NCI-H524 treated with DMSO at 0.1 percent for 48 hours (cell line): ENCODE data around the gene APOBEC2.

Experiments used
- DNase-seq: peaks from one replicate; lab custom pipeline; 2025; lab: John Stamatoyannopoulos, UW

The APOBEC2 gene

GRCh38 chr6:41088451-41088850, 35.4 kb downstream of the APOBEC2 start:
- no peak for DNase-seq

GRCh38 chr6:41090841-41091761, 38.1 kb downstream of the APOBEC2 start:
- no peak for DNase-seq

GRCh38 chr6:41092421-41093140, 39.6 kb downstream of the APOBEC2 start:
- no peak for DNase-seq

DNA sequence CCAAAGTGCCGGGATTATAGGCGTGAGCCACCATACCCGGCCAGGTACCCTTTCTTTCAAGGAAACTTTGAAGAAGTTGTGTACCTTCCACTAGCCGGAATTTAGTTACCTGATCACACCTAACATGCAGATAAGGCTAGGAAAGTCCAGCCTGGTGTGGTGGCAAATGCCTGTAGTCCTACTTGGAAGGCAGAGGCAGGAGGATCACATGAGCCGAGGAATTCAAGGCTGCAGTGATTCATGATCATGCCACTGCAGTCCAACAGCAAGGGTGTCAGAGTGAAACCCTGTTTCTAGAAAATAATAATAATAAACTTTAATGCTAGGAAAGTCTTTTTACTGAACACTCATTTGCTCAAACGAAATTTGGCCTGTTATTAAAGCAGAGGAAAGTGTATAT, 40.7 kb downstream of the APOBEC2 start:
- DNase-seq, result no peak

DNA sequence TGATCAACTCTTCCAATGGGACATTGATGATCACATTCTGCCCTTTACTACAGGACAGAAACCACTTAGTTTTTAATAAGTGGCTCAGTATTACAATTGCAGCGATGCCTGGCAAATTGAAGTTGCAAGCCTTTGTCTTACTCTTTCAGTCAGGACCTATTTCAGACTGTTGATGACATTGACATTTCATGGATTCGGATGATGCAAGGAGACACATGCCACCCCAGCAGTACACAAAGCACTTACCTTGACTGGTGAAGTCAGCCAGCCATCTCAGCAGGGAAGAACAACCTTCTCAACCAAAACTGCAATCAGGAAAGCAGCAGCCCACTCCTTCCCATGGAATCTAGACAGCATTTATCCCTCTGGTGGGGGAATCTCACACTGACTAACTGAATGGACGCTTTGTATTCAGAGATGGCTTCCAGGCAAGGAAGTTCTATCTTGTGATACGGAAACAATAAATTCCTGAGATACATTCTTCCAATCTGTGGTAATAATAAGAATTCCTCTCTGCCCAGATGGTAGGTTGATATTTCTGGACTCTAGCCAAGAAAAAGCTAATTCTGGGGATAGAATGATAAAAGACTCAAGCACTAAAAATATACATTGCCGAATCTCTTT, 44.6 kb downstream of the APOBEC2 start:
- DNase-seq, result no peak

- no peak for DNase-seq
These were observed 45.4 kb downstream of the APOBEC2 start for GRCh38 chr6:41098366-41098765.

DNA sequence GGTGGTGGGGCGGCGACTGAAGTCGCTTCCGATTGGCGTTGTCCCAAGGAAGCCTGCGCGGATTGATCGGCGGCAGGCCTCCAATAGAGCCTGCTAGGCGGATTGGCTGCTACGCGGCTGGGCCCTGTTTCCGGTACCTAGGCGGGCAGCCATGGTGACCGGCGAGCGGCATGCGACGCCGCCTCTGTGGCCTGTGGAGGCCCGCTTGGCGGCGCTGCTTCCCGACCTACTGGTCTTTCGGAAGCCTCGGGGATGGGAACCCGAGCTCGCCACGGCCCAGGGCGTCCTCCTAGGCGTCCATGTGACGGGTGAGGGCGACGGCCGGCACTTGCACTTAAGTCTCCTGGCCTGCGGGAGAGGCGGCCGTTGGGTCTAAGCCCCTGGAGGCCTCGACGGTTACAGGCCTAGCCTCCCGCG, 47.9 kb downstream of the APOBEC2 start:
- no peak for DNase-seq

DNA sequence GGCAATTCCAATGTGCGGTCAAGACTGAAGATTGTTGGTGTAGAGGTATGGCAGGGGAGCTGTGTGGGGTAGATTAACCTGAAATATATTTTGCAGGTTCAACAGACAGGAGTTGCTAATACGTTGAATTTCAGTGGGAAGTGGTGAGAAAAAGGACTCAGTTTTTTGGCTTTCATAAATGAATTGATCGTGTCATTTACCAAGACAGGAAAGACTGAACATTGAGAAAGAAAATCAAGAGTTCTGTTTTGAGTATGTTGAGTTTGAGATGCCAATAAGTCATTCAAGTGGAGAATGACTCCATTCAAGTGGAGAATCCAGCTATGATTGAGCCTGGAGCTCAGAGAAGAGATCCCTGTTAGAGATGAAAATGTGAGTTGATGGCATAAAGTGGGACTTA, 50.8 kb downstream of the APOBEC2 start:
- DNase-seq, result no peak

GRCh38 chr6:41111017-41111416, 58.0 kb downstream of the APOBEC2 start:
- DNase-seq, result no peak
